CD4-positive, alpha-beta T cell treated with Interleukin-1 beta for 1 hour (primary cell): ENCODE measurements around the gene GAS6.

Experiments used
- DNase-seq, 2 donors: peaks; one replicate each; pipeline ENCODE4 v3.0.0-alpha.2; 2020 to 2022

GAS6 gene

DNA sequence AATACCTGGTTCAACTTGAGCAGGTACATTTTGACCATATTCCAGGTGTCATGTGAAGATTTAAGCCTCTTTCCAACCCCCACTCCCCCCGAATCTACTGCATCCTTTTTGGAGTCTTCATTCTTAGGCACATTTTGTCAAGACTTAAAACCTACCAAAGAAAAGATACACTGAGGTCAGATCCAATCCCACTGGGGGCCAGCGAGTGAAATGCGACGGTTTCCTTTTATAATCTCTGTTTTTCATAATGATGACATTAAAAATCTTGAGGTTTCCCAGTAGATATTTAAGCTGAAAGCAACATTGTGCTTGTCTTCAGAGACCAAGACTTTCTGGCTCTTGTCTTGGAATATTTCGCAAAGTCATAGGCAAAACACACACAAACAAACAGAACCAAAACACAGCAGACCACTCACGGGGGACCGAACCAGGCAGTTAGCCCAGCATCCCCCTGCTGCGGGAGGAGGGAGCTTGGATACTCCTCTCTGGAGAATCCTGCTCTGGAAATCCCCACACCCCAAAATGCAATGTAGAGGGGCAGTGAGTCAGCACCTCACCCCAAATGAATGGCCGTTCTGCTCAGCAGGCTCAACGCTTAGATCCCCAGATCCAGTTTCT lies 506 bp upstream of the GAS6 start:
- DNase-seq: no peak

GRCh38 chr13:113862931-113863523 lies 849 bp downstream of the GAS6 start:
- peak in 1 of 2 donors; percentile 12 for DNase-seq

DNA sequence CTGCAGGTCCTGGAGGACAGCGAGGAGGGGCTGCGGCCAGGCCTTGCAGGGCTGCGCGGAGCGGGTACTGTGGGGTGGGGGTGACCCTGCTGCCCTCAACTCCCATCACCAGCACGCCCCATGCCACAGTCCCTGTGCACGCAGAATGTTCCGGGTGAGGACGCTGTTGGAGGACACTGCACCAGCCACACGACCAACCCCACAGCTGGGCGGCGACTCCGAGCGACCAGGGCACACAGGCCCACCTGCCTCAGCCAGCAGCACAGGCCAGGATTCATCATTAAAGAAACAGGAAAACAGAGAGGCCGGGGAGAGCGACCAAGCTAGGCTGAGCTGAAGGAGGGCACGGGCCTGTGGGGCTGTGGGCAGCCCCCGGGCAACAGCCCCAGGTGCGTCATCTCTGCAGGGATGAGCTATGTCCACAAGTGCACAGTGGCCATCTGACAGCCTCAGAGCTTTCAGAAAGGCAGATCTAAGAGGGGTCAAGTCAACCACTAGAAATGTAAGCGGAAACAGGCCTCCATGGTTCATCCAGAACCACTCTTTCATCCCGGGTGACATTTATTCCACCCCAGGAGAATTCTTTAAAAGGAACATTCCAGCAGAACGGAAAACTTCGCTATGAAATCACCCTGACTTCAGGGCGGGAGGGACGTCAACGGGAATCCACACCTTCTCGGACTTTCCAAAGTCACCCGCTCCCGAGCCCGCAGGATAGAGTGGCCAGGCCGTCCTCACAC lies 1.5 kb downstream of the GAS6 start:
- no peak for DNase-seq

DNA sequence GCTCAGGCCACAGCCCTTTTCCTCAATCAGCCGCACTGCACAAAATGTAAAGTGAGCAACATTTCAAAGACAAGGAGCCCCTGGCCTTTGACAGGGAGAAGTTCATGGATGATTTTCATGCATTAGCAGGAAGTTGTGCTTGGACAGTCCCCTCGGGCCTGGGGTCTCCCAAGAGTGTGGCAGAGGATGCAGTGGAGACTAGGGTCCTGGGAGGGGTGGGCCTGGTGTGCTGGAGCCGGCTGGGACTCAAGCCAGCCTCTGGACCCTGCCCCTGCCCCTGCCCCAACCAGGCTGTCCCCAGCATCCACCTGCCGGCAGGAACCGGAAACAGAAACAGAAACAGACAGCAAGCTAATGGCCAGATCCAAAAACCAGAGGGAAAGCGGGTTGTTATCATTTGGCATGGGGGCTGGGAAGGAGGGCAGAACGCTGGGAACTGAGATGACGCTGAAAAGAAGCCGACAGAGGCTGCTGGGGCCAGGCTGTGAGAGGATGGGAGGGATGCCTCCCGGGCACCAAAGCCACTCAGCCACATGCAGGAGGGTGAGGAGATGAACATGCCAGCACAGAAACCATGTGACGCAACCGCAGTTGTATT lies 2.3 kb downstream of the GAS6 start:
- no peak for DNase-seq

DNA sequence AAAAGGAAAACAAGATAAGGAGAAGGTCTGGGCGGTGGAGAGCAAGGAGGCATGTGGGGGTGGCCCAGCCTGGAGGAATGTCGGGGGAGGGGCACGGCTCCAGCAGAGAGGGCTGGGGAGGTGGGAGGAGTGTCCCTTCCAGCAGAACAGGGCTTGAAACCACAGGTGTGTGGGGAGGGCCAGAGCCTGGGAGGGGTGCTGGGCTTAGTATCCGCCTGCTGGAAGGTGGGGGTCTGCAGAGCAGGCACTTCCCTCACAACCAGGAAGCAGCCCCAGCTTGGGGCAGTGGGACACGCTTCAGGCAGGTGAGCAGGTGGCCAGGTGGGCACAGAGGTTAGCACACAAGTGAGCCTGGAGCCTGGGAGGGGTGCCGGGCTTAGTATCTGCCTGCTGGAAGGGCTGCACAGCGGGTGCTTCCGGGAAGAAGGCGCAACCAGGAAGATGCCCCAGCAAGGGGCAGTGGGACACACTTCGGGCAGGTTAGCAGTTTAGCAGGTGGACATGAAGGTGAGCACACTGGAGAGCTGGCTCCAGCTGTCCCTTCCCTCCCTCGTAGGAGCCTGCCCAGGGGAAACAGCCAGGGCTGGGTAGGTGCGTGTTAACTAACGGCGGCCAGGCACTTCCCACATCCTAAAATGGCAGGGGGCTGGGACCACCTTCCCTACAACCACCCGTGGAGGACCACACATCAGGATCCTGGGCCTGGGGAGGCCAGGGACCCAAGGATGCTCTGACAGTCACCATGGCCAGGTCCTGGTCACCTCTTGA lies 3.0 kb downstream of the GAS6 start:
- no peak for DNase-seq

DNA sequence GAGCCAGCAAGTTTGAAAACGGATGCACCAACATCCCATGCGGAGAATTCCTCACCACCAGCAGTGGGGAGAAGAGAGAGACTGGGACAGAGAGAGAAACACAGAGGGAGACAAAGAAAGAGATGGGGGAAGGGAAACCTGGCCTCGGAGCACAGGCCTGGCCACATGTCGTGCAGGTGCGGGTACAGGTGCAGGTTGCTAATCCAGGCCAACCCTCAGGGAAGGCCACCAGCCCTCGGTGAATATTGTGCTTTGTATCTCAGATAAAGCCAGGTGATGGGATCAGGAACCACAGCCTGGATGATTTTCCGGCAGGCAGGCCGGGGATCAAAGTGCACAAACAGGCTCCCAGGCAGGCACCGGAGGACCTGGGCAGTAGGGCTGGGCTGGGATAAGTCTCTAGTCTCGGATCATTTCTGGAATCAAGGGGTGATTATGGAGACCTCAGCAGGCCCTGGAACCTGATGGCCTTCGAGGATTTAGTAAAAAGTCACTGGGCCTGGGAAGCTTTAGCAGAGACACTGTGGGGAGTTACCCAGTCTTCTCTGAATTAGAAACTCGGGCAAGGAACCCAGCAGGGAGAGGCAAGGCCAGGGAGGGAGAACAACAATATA lies 3.7 kb downstream of the GAS6 start:
- DNase-seq: no peak

DNA sequence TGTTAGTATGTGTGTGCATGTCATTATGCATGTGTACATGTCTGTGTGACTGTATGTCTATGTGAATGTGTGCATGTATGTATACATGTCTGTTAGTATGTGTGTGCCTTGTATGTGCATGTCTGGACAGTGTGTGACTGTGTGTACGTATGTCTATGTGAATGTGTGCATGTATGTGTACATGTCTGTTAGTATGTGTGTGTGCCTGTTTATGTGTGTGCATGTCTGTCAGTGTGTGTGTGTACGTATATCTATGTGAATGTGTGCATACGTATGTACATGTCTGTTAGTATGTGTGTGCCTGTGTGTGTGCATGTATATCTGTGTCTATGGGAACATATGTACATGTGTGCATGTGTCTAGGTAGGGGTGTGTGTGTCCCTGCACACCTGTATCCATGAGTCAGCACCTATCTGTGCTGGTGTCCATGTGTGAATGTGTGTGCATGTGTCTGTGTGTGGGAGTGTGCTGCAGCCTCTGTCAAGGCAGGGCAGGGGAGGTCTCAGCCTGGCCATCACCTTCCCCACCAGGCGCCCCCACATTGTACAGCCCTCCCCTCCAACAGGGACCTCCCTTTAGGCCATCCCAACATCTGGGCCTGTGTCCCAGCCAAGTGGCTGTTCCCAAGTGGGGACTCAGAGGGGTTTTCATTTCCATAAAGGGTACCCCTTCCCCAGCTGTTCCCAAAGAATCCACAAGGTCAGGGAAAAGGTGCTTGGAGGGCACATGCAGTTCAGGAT lies 4.4 kb downstream of the GAS6 start:
- no peak for DNase-seq

- no peak for DNase-seq
Measured at GRCh38 chr13:113857531-113858195, 6.2 kb downstream of the GAS6 start.

- no peak for DNase-seq
Measured at GRCh38 chr13:113856716-113857065, 7.2 kb downstream of the GAS6 start.

- DNase-seq: no peak
Measured at GRCh38 chr13:113855931-113856715, 7.8 kb downstream of the GAS6 start.

DNA sequence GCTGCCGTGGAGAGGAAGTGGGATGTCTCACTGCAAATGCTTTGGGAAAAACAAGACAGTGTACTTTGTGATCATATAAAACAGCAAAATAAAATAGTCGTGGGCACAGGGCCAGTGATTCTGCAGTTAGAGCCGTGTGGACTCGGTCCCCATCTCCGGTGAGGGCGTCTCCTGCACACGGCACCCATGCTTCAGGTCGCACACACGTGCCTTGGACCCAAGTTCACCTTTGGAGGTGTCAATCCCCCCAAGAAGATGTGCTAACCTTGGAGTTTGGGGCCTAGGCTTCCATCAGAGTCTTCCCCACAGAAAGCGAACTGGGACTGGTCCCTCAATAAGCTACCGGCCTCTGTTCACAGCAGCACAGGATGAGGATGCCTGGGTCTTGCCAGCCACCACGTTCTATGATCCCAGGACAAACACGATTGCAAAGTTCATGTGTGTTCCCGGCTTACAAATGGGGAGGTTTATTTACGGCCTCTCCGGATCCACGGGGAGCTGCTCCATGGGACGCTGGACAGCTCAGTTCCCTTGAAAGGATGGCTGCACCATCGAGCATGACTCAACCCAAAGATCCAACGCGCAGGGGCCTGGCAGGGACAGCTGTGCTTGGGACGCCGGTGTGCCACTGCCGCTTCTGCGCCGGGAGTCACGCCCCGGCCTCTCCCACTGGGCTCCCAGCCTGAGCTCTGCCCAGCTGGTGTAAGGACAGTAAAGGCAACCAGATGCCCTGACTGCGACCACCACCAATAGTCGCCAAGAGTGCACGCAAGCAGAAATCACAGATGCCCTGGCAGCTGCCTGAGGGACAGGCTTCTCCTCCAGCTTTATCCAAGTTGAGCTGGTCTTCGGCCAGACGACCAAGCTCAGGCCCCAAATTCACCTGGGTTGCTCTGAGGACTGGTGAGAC lies 8.6 kb downstream of the GAS6 start:
- DNase-seq: no peak

- DNase-seq: no peak
Measured at GRCh38 chr13:113854238-113855011, 9.5 kb downstream of the GAS6 start.

DNA sequence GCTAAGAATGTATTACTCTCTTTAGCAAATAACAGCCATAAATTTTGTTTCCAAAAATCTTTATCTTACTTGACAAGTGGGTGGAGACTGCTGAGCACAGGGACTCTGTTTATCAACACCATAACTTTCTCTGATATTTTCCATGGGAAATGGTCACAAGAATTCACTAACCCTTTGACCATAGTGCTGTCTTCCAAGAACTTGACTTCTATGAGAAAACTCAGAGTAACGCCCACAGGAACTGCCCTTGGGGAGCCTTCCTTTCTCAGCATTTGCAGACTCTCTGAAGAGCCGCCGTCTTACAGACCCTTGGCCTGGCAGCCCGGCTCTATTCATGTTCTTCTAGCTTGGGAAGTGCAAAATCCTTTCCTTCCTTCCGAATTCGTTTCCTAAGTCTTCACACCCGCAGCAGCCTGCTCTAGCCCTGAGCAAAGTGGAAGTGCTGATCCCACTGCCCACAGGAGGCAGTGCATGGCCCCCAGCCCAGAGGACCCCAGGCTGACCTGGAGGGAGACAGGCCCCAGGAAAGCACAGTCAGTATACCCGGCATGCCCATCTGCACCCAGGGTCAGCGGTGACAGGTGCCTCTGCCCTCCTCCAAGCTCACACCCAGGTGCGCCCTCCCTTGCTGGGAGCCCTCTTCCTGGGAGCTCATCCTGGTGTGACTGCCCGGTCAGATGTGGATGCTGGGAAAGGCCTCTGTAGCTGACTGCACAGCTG lies 10.2 kb downstream of the GAS6 start:
- DNase-seq: no peak

GRCh38 chr13:113852536-113853517 lies 11.0 kb downstream of the GAS6 start:
- no peak for DNase-seq

DNA sequence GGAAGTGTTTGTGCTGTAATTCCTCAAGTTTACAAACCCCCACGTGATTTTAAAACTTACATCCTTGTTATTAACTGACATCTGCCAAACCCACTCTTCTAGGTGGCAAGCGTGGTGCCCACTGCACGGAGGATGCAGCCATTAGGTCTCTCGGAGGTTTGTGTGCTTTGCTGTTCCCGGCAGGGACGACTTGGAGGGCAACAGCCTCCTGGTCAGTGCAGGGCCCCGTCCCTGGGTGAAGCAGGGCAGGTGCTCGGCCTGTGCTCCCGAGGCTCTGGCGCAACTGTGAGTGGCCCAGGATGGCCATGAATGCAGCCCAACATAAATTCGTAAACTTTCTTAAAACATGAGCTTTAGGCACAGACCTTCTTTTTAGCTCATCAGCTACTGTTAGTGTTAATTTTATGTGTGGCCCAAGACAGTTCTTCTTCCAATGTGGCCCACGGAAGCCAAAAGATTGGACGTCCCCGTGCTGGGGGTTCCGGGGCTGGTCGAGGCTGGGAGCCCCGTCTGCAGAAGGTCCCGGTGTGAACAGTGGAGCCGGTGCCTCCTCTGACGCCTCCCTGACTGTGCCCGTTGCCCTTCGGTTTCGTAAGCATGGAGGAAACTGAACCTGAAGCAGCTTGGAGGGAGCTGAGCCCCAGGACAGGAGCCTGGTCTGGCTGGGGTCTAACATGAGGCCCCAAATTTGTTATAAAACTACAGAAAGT lies 11.9 kb downstream of the GAS6 start:
- no peak for DNase-seq

GRCh38 chr13:113851480-113851803 lies 12.4 kb downstream of the GAS6 start:
- no peak for DNase-seq
